ENCODE measurements around the gene MAP2K1.

DNA sequence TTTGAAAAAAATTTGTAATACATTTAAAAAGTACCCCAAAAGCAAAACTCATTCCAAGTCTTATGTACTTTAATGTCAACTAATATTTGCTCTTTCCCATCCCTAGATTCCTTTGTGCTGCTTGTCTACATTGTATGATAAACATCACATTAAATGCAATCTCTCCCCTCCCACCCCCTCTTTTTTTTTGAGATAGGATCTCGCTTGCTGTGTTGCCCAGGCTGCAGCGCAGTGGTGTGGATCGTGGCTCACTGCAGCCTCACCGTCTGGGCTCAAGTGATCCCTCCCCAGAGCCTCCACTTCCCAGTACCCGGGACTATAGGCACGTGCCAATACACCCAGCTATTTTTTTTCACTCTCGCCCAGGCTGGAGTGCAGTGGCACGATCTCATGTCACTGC is 12.6 kb downstream of the MAP2K1 start:
- TF ChIP-seq, protein P1, sequence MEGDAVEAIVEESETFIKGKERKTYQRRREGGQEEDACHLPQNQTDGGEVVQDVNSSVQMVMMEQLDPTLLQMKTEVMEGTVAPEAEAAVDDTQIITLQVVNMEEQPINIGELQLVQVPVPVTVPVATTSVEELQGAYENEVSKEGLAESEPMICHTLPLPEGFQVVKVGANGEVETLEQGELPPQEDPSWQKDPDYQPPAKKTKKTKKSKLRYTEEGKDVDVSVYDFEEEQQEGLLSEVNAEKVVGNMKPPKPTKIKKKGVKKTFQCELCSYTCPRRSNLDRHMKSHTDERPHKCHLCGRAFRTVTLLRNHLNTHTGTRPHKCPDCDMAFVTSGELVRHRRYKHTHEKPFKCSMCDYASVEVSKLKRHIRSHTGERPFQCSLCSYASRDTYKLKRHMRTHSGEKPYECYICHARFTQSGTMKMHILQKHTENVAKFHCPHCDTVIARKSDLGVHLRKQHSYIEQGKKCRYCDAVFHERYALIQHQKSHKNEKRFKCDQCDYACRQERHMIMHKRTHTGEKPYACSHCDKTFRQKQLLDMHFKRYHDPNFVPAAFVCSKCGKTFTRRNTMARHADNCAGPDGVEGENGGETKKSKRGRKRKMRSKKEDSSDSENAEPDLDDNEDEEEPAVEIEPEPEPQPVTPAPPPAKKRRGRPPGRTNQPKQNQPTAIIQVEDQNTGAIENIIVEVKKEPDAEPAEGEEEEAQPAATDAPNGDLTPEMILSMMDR (IDR thresholded peaks at IDR 0.05; ENCODE audit: insufficient read depth, low read depth, low read length), result no peak
- TF ChIP-seq EZH2 (IDR thresholded peaks at IDR 0.05; ENCODE audit: insufficient read depth, low read length), result no peak
